Loucy (cell line): ENCODE results near the gene NEMF.

ENCODE experiments used
- CTCF ChIP-seq: fragments of 200-600 bp; sonication (generic); conservative IDR thresholded peaks from 2 replicates; pipeline ENCODE4 v1.5.1; 2014; ENCODE audit warnings: mild to moderate bottlenecking, antibody characterized with exemption, low read length
- EZH2phosphoT487 ChIP-seq: fragments of 200-600 bp; IDR thresholded peaks from 2 replicates; pipeline ENCODE4 v1.6.1; 2018; ENCODE audit warnings: antibody characterized with exemption, mild to moderate bottlenecking, moderate library complexity, borderline replicate concordance

DNA sequence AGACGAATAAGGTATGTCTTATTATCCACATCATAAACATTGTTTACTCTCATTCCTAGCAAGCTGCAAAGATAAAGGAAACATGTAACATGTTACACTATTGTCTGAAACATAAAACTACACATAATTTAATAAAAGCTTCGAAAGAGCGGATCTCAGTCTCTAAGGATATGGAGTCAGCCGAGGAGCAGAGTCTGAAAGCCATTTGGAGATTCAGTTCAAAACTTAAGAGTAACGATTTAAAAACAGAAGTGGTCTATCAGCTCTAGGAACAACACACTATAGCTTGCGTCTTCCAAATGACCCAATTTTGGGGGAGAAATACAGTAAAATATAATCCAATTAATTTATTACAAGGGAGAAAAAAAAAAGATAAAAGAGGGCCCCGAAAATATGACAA is 775 bp downstream of the NEMF start:
- TF ChIP-seq CTCF: no peak
- TF ChIP-seq EZH2phosphoT487: no peak
